NCI-H187 (cell line): ENCODE data around the gene SMPD3.
A peak's percentile ranks its signal among the peaks of the same experiment; 100 is the strongest.
"Not testable (repeated sequence)": the region's sequence is repeated elsewhere in the genome, so short reads cannot be mapped to it uniquely, and the experiment has no call there.

Experiments
- DNase-seq, 2 experiments: peaks; one replicate each; lab custom pipeline; 2025; lab: John Stamatoyannopoulos, UW

SMPD3 gene

DNA sequence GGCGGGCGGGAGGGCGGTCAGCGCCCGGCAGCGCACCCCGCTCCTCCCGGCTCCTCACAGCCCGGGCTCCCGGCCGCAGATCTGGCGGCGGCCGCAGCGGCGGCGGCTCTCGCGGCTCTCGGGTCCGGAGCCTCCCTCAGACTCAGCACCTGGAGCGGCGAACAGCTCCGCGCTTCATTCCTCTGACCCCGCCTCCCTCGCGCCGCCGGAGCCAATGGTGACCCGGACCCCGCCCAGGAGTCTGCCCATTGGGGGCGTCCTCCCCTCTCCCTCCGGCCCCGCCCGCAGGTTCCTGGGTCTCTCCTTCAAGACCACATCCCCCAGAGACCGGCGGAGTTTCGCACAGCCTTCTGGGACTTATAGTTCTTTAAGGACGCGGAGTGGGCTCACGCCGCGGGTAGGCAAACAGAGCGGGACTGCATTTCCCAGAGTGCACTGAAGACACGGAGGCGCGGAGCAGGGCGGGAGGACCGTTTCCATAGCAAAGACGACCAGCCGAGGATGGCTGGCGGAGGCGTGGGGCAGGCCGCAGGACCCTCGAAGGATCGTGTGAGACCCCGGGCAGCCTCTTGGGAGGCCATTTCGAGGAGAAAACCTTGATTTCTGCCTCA, at the start of gene SMPD3:
Gene SMPD3, minus strand, starts transcription at position 149 of the 611 bp plus-strand sequence. CDS start 76,327 bp downstream, outside the sequence.
- peak; percentile 91 to 96 for DNase-seq

DNA sequence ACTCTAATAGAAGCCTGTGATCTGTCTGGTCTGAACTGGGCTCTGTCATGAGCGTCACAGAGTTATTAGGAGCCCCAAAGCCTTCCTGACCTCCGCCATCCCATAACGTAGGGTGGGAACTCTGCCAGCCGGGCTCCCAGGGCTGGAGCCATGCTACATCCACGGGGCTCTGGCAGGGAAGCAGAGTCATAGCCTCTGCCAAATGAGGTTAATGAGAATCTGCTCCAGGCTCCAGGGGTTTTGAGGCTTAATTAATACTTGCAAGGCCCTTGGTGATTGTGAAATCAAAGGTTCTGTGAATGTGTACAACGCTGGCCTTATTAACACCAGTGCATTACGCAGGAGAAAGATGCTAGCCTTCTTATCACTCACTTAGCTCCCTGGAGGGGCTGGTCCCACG, 48.4 kb upstream of the SMPD3 start:
- DNase-seq, result no peak

DNA sequence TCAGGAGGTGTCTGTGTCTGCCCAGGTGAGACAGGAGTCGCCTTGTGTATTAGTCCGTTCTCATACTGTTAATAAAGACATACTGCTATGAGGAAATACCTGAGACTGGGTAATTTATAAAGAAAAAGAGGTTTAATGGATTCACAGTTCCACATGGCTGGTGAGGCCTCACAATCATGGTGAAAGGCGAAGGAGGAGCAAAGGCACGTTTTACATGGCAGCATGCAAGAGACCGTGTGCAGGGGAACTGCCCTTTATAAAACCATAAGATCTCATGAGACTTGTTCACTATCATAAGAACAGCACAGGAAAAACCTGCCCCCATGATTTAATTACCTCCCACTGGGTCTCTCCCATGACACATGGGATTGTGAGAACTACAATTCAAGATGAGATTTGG, 46.0 kb upstream of the SMPD3 start:
- DNase-seq, result not testable (repeated sequence)

DNA sequence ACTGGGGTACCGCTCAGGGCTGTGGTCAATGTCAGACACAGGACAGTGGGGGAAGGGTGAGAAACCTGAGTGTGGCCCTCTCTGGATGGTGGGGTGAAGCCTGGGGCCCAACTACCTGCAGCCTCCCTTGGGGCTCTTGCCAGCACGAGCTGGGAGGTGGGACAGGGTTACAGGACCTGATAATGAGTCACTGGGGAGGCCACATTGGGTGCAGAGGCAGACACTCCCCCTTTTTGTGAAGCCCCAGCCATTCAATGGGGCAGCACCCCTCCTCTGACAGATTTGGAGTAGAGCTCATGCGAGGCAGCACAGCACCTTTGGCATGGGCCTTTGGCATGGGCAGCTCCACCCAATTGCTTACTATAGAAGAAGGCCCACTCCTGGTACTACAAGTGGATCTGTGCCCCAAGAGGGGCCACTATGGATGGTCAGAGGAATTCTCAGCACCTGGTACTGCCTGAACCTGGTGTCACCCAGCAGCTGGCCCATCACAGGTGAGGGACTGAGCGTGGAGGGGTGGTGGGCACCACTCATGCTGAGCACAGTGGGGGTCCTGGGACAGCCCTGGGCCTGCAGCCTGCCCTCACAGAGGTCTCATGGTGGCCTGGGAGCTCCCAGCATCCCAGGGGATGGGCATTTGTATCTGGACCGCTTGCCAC, 45.2 kb upstream of the SMPD3 start:
- no peak for DNase-seq

DNA sequence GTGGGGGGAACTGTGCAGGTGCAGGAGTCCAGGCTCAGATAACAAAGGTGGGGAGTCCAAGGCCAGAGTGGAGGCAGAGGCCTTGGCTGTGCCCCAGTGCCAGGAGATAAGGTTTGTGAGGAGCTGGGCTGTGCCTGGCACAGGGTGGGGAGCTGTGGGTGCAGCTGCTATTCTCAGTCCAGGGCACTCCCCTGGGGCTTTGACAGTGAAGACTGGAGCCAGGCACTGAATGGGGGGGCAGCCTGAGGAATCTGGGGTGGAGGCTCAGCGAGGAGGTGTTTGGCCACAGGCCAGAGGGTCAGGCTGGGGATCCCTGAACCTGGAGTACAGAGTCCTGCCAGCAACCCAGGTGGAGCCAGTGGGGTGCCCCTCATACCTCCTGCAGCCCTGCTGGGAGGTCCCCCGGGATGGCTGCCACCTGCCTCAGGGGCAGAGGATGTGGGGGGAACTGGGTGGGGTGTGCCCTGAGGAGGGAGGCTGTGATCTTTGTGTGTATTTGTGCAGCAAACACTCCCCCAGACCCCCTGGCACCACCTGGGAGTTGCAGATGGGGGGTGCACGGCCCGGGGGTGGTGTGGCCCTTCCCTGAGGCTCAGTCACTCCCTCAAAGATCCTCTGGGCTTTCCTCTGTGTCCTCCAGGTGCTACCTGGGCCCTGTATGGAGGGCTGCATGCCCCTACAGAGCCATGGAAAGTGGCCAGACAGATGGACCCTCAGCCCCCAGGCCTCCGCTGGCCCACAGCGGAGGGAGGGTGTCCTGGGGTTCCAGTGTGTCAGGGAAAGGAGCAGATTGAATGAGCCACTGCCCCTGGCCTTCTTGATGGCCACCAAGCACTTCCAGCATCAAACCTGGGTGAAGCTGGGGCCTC, 44.5 kb upstream of the SMPD3 start:
- DNase-seq, result no peak

DNA sequence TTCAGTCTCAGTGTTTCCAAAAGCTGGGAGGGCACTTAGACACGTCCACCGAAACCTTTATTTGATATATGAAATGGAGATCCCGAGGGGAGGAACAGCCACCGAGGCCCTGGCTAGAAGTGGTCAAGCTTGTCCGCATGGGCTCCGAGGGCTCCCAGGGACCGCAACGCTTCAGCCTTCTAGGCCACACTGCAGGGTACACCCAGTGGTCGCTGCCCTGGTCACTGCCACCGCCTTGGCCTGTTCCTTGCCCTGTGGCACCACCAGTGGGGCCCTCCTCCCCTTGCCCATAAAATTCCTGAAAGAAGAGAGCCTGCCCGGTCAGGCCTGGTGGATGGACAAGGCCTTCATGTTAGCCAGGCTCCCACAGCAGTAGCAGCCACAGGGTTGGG, 43.8 kb upstream of the SMPD3 start:
- DNase-seq, result no peak

DNA sequence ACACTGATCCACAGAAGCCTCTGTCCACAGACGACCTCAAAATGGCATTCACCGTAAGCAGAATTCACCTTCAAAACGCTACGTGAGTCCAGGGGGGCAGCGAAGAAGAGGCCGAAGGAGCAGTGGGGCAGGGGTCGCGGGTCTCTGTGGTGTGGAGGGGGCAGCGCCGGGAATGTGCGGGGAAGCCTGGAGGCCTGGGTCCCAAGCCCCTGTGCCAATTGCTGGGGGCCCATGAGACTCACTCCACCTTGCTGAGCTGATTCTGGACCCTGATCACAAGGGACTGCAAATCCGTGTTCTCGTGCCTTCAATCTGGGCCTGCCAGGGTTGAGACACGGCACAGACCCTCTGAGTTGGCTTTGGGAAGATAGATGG, 43.3 kb upstream of the SMPD3 start:
- no peak for DNase-seq

DNA sequence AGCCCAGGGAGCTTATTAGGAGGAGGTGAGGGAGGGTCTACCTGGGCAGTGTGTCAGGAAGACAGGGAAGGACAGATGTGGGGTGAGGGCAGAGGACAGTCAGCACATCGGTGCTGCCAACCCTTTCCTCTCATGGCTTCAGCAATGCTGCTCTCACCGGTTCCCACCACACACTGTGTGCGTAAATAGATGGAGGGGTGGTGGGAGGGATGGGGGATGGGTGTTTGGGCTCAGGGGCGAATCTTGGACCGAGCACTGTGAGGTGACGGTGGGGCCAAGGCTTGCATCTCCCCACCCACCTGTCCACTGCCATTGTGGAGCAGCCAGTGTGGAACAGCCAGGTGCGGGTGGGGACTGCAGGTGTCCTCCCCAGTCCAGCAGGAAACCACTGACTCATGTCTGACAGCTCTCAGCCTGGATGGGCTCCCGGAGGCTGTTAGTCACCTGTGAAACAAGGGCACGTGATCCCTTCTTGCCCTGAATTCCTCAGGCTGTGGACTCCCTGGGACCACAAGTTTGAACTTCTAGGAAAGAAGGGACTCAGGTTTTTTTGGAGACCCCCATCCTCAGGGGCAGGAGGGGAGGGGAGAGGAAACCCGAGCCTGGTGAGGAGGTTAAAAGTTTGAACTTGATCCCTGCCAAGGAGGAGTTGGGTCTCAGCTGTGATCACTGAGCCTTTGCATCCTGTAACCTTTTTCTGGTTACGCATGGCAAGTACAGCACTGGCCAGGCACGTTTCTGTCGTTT, 42.7 kb upstream of the SMPD3 start:
- DNase-seq, result no peak

DNA sequence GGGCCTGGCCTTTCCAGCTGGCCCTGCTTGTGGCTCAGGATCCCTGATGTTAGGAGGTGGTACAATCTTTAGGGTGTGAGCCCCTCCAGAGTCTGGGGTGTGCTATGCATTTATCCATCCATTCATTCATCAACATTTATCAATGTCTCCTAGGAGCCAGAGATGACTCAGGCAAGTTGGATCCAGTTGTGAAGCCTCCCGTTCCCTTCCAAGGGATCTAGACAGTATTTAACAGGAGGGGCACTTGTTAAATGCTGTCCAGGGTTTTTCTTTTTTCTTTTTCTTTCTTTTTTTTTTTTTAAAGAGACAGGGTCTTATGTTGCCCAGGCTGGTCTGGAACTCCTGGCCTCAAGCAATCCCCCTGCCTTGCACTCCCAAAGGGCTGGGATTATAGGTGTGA, 42.0 kb upstream of the SMPD3 start:
- no peak for DNase-seq

DNA sequence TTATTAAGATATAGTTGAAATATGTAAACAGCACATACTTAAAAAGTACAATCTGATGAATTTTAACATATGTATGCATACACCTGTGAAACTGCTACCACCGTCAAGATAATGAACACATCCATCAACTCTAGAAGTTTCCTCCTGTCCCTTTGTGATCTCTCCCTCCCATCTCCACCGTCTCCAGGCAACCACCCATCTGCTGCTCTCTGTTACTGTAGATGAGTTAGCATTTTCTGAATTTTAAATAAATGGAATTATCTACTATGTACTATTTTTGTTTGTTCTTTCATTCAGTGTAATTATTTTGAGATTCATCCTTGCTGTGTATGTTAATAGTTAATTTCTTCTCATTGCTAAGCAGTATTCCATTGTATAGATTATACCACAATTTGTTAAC, 40.2 kb upstream of the SMPD3 start:
- no peak for DNase-seq

DNA sequence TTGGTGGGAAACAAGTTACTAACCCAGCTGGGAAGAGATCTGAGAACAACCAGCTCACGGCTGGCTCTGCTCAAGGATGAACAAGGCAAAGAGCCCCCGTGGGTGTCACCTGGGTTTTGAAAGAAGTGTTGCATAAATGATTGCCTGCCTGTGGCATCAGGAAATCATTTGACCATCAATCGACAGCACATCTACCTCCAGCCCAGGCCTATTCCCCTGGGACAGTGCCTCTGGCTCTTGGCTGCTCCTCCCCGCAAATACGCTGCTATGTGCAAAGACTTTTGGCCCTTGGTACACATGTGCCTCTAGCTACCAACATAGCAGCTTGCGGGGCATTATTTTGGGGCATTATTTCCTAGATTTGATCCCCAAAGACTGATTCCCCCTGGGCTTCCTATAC, 39.4 kb upstream of the SMPD3 start:
- no peak for DNase-seq

DNA sequence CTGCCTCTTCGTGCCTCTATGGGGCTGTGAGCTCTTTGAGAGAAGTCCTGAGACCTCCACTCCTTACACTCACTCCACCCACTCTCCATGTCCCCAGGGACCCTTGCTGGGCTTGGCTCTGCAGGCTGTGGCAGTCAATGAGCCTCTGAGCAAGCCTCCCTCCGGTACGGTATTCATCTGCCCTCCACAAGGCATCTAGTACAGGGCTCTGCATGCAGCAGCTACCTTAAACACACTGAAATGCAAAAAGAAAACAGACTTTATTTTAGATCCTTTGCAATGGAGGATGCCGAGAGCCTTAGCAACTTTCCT, 38.9 kb upstream of the SMPD3 start:
- DNase-seq, result peak; percentile 61 to 67

DNA sequence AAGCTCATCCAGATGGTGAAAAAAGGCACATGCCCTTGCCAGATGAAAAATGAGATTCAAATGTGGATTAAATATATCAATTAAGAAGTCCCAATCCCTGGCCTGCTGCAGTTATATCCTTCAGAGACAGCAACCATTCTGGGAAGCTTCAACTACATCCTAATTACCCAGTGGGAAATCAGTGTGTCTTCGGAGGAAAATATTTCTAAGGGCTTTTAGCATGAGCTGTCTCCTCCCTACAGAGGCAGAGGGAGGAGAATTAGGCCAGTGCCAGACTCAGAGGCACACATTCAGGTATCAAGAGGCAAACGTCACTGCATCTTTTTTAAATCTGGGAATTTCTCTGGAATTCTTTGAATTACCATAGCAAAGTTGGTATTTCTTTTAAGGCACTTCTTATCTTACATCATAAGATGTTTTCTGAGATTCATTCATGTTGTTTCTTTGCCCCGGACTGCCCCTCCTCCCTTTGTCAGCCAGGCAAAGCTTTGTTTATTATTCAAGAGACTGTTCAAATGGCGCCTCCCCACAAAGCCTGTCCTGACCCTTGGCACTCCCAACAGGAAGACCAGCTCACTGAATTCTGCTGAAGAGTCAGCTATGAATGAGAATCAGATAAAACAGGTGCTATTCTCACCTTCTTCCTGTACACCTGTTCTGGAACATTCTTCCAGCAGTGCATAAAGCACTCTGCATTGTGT, 38.3 kb upstream of the SMPD3 start:
- peak in 1 of 2 experiments; percentile 67 for DNase-seq

DNA sequence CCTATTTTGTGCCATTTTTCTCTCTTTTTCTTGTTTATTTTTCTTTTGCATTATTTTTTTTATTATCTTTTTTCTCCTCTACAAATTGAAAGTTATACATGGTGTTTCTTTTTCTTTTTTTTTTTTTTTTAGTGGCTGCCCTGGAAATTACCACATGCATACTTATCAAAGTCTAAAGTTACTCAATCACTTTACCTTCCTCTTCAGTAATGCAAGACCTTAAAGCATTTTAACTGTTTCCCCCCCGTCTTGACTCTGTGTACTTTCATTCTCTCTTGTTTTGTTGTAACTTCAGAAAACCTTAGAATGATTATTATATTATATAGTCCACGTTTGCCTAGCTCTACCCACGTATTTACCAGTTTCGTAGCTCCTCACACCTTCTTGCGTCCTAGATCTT, 33.3 kb upstream of the SMPD3 start:
- no peak for DNase-seq

DNA sequence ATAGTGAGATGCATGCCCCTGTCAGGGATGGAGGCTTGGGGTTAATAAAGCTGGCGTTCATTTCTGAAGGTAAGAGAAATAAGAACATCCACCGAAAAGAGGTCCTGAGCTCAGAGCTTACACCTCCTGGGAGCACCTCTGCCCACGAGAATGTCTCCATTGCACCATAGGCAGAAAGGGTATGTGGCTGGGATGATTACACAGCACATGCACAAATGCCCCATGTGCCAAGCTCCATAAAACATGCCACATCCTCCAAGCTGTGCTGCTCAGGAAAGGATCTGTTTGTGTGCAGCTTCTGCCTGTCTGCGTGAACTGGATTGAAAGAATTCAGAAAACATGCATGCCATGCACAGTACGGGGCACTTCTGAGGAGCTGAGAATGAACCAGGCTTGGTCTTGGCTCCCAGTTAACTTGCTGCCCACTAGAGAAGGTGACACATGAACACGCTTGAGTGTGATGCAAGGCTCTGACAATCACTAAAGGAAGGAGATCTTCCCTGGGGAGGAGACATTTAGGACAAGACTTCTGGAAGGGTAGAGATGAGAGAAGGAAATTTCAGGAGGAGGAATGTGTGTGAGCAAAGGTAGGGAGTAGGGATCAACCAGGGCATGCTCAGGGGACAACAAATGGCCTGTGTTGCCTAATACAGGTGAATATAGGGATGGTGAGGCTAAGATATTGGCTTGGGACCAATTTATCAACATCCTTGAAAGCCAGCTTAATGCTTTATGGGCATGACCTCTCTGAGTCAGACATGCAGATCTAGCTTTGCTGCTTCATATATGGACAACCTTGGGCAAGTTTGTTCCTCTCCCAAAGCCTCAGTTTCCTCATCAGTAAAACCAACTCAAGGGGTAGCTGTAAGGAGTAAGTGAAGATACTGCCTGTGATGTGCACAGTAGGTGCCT, 32.0 kb upstream of the SMPD3 start:
- no peak for DNase-seq

DNA sequence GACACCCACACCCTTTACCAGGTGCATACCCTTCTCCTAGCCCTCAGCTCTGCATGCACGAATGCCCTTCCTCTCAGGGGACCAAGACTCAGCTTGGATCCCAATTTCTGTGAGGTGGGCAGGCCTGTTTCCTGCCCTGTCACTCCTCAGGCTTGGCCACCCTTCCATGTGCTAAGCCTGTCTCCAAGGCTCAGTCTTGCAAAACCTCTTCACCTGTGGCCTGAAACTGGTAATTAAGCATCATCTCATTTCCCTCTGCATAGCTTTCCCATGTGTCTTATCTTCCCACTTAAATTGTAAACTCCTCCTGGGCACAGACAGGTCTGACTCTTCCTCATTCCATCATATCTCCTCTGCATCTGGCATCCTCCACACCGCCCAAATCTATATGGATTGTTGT, 31.0 kb upstream of the SMPD3 start:
- DNase-seq, result no peak

DNA sequence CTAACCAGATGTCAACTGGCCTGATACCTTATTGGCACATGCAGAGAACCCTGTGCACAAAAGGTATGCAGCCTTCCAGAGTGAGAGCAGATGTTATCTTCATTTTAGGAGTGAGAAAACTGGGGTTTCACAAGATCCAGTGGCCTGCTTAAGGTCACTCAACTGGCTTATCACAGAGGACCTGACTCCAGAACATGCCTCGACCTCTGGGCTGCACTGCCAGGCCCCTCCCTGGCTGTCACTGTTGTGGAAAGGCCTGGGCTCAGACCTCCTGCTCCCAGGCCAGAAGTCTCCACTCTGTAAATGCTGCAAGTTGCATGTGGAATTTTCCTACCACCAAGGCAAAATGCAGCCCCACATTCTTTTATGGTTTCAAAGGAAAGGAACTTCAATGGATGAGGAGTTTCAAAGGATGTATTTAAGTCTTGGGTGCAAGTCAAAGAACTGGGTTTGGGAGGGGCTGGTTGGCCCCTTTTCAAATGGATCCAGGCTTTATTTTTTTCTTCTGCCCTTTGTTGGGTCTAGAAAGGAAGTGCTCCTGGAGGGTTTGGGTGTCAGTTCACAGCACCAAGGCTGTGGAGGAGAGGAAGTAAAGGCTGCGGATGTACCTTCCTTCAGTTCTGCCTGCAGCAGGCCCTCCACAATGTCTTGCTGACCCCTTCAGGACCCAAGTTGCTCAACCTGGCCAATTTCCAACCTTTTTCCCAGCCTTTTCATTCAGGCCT, 30.4 kb upstream of the SMPD3 start:
- no peak for DNase-seq

DNA sequence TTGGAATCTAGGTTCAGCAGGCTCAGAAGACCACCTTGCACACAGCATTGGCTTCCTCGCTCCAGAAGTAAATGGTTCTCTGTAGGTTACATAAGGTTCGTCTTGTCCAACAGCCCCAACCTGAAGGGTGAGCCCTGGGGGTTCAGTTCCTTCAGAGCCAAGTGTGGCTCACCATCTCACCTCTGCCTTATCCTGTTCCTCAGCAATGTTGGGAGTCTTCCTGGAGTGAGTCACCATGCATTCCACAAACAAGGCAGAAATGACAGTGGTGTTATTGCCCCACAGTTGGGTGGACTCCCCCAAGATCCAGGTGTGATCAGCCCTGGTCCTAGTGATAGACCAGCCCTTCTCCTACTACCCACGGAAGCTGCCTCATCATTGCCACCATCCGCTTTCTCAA, 26.8 kb upstream of the SMPD3 start:
- DNase-seq, result no peak

DNA sequence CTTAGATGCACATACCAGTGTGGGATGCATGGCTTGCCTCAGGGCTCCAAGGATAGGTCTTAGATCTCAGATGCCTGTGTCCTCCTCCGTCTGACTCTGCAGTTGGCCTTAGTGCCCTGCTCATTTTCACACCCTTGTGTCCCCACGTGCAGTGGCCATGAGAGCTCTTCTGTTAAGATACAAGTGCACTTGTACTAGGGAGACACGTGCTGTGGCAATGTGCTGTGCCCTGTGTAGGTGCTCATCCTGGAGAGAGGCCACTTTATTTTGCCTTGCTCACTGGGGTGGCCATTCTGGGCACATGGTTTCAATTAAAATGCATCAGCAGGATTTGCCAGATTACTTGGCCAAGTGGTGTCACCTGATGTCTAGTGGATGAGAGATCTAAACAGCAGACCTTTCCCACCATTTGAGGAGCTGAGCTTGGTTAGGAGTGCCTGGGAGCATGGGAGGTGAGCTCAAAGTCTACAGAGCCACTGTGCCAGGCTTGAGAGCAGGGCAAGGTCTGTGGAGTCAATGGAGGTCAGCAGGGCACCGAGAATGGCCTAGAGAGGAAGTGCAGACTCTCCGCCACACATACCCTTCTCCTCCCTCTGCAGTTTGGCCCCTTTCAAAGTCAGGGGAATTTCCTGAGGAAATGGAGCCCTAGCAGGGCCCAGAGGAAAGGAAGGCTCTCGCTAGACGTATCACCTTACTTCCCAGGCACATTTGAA, 25.2 kb upstream of the SMPD3 start:
- DNase-seq, result peak in 1 of 2 experiments; percentile 19

DNA sequence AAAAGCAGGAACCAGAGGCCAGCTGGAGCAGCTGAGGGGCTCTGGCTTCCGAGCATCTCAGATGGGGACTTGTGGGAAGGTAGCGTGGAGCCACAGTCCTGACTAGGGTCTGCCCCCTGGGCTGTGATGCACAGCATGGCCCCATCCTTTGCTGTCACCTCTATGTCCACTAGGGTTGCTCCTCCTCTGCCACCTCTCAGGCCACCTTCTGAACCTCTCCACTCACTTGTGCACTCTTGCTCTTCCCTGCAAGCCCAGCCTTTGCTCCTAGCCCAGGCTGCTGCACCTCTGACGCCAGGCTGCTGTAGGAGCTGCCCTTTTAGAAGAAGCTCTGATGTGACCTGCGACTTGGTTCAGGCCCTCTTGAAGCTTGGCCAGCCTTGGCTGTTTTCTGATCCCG, 24.3 kb upstream of the SMPD3 start:
- no peak for DNase-seq
